Middle frontal gyrus (tissue), 1 donor: Measurements from ENCODE around the gene PTEN.

Experiments used
- DNase-seq: peaks from one replicate; pipeline ENCODE4 v3.0.0-alpha.2; 2015; ENCODE audit warnings: low spot score; ENCODE audit errors: extremely low spot score

The PTEN gene

DNA sequence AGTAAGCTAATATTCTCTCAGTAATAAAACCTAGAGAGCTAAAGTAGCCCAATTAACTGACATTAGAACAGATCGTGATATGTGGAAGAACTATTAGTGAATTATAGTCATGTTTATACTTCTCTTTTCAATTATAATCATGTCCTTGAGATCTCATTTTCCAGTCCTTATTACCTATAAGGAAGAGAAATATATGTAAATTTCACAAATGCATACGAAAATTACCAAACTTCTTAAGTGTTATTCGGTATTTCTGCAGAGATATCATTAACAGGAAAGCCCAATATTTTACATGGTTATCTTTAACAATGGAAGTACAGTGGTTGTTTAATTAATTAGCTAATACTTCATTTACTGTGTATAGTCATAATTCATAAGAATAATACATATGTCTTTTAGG lies 110.7 kb downstream of the PTEN start:
- no peak for DNase-seq

DNA sequence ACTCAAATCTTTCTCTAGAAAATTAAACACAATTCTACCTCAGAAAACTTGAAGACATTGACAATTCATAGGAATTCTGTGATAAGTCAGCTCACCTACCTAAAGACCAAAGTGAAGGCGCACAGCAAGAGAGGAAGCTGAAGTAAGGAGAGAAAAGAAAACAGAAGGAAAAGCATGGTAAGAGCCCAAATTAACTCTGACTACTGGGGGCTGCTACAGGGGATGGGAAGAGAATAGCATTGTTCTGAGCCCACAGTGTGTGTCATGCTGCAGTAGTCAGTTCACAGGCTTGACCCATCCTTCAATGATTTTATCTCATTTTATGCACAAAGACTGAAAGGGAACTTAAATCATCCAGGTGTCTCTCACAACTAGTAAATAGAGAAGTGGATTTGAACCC lies 111.3 kb downstream of the PTEN start:
- no peak for DNase-seq

DNA sequence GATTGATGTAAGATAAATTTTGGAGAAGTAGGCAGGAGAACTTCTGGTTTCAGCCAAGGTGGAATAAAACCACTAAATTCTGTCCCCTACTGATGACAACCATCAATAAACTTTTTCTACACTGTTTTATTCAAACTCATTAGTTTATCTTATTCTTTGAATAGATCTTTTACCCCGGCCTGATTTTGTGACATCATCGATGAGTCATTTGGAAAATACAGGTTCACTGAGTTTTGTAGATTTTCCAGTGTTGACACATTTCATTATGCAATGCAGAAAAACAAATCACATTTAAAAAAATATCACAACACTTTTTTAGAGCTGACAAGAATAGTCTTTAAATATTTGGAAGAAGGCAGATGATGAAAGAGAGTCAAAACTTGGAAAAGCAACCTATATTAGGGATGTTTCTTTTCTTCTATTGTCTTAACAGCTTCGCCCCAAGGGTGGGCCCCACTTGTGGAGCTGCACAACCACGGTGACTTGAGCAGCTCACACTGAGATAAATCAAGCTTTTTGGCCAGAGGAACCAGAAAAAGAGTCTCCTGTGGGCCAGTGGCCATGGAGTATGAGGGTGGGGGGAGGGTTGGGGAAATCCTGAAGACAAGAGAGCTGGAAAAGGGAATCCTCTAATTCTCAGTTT lies 112.8 kb downstream of the PTEN start:
- no peak for DNase-seq

DNA sequence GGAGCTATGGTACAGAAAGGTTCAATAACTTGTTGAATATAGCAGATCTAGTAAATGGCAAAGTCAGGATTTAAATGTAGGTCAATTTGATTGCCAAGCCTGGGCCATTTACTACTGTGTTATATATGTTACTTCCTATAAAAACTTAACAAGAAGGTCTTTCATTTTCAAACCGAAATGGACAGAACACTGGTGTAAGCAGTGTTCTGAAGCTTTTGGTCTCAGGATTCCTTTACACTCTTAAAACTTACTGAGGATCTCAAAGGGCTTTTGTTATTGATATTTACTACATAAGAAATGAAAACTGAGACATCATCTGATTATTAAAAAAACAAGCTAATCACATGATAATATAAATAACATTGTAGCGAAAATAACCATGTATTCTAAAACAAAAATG lies 114.7 kb downstream of the PTEN start:
- DNase-seq: no peak

DNA sequence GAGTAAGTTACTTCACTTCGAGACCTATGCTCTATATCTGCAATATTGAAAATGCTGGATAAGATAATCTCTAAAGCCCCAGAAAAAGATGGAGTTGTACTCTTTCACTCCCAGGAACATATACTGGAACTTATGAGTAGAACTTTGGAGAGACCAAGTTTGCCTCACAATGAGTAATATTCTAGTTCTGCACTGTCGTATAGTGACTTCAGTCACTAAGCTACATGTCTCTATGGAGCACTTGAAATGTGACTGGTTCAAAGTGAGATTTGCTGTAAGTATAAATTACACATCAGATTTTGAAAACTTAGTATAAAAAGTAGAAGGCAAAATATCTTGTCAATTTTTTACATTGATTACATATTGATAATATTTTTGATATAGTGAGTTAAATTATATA lies 116.4 kb downstream of the PTEN start:
- no peak for DNase-seq

DNA sequence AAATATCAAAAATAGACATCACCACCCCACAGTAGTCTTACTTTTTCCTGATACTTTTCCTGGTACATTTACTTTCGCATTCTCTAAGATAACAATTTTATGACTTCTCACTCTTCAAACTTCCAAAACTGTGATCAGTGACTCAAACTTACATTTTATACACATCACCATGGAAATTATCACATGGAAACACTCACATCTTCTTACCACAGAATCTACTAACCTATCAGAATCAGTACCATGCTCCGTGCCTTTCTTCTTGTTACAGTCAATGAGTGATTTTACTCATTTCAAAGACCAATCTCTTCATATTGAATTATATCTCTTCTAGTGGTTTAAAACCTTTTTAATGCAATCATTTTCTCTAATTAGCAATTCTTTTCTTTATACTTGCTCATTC lies 120.3 kb downstream of the PTEN start:
- no peak for DNase-seq

DNA sequence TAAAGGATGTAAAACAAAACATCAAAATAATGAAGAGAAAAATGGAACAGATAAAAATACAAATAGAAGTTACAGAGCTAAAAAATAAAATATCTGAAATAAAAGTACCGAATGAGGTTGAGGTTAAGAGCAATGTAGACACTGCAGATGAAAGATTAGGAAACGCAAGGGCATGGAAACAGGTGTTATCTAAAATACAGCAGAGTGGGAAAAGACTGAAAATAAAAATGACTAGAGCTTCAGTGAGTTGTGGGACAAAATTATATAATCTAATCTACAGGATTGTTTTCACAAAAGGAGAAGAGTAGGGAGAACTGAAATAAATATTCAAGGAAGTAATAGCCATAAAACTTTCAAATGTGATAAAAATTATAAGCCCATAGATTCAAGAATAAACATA lies 123.8 kb downstream of the PTEN start:
- no peak for DNase-seq

DNA sequence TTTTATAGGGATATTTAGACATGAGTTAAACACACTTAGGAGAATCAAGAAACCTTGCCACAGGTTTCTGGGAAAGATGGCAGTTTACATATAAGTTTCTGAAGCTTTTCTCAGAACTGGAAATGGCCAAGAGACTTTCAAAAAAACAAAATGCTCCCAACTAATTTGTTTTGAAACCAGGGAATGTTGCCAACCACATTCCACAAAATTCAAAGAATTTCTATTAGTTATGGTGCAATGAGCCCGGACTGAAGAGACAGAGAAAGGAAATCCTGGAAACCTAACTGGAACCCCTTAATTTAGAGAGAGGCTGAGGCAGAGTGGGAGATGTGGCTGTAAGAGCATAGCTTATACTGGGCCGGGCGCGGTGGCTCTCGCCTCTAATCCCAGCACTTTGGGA lies 128.5 kb downstream of the PTEN start:
- DNase-seq: no peak

DNA sequence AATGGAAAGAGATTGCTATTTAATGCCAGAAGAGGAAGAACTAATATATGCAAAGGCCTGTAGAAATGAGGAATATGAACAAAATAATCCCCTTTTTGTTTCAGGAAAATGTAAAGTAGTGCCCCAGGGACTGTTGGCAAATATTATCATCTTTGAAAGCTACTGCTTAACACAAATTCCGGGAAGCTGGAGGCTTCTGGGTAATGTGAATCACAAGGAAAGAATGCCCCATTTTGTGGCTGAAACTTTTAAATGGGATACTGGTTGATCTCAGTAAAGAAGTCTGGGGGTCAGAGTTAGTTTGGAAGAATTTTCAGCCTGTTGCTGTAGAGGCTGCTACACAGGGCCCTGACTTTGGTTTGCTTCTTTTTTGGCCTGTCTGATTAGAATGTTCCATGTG lies 141.0 kb downstream of the PTEN start:
- DNase-seq: no peak

DNA sequence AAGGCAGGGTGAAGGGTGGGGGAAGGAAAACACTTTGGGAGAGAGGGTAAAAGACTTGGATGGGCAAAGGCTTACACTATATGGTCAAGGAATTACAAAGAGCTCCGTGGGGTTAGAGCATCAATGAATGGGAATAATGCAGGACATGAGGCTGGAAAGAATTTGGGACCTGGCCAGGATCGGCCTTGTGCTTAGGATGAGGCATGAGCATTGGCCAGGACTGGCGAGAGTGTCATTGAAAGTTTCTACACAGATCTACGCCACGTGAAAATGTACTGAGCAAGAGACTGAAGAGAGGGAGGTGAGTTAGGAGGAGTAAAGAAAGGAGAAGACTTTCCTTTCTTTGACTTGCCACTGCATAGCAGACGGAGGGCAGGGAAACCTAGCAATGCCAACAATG lies 142.8 kb downstream of the PTEN start:
- no peak for DNase-seq

DNA sequence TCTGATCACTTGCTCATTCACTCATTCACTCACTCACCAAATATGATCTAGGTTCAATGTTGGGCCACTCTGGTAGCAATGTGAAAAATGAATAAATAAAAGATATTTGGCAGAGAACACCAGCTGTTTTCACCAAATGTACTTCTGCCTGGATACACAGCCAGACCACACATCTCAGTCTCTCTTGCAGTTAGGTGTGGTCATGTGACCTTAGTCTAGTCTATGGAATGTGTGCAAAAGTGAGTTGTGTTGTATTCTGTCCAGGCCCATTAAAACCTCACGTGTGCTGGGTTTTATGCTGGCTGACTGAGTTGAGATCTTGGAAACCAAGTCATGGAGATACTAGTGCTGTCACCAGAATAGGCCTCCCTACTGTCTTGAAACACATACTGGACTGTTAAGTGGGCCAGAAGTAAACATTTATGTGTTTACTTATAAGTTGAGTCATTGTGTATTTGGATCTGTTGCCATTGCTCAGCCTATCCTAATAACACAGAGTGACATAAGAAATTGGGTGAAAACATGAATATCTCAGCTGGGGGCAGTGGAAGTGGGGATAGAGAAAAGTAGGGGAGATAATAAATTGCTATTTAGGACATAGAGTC lies 145.5 kb downstream of the PTEN start:
- no peak for DNase-seq

DNA sequence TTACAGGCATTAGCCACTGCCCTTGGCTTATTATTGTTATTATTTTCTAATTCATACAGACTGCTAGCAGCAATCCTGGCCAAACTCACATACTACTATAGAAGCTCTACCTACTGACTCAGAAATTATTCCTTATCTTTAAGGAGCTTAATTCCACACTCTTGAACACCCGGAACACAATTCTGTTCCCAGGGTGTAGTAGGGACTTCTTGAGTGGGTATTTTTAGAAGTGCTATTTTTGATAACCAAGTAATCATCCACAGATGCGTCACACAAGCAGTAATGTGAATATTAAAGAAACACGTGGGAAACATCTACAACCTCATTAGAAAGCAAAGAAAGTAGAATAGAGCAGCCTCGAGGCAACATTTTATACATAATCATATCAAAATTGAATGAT lies 149.2 kb downstream of the PTEN start:
- DNase-seq: no peak

DNA sequence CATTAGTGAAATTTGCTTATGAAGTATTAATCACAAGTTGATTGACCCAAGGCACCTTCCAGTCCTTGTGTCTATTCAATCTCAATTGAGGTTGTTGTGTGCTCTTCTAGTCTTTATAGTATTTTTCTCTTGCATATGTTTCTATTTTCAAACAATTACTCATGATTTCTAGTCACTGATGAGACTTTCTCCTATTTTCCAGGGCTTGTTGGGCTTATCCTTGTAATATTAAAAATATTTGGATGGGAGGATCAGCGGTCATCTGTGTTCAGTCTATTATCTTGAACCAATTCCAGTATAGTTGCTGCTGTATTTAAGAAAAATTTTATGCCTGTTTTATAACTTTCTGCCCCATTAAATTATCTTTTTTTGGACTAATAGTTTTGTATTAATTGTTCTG lies 154.4 kb downstream of the PTEN start:
- no peak for DNase-seq

DNA sequence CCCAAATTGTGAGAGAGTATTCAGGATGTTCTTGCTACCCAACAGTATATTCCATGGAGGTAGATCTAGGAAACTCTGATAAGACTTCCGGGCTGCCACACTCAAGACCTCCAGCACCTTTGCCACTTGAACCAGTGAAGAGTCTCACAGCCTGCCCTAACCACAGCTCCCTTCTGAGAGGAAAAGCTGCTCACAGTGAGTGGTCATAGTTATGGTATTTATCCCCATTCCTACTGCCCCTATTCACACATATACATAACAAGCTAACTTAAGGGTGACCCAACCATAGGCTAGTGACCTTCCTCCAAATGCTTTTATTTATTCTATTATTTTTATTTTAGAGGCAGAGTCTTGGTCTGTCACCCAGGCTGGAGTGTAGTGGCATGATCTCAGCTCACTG lies 156.3 kb downstream of the PTEN start:
- DNase-seq: no peak
